ENCODE measurements around the gene ZNF362.
A peak's percentile ranks its signal among the peaks of the same experiment; 100 is the strongest.

The ZNF362 gene

GRCh38 chr1:33256471-33257206, at the start of gene ZNF362:
ZNF362 (plus strand) TSS chr1:33256492; CDS start chr1:33270575, 14,083 bp downstream.
- TF ChIP-seq CTCF (conservative IDR thresholded peaks at IDR 0.05; ENCODE audit: low read length) = peak; percentile 12; the same call in 1 of the 2 replicates
- DNase-seq (ENCODE audit: low read depth) = peak; percentile 72
- H3K4me3 ChIP-seq (ENCODE audit: low read length) = peak within 1 kb of the TSS; percentile 78

GRCh38 chr1:33211972-33212371, 44.3 kb upstream of the ZNF362 start:
- no peak for TF ChIP-seq CTCF (conservative IDR thresholded peaks at IDR 0.05; ENCODE audit: low read length)
- H3K4me3 ChIP-seq (ENCODE audit: low read length) = no peak overlapping the region
- DNase-seq (ENCODE audit: low read depth) = no peak

- no peak for DNase-seq (ENCODE audit: low read depth)
- no peak overlapping the region for H3K4me3 ChIP-seq (ENCODE audit: low read length)
- TF ChIP-seq CTCF (conservative IDR thresholded peaks at IDR 0.05; ENCODE audit: low read length) = no peak
Observed at GRCh38 chr1:33219886-33220661, 36.2 kb upstream of the ZNF362 start.

GRCh38 chr1:33220676-33221384, 35.5 kb upstream of the ZNF362 start:
- no peak for DNase-seq (ENCODE audit: low read depth)
- no peak for TF ChIP-seq CTCF (conservative IDR thresholded peaks at IDR 0.05; ENCODE audit: low read length)
- no peak overlapping the region for H3K4me3 ChIP-seq (ENCODE audit: low read length)

GRCh38 chr1:33221385-33221758, 34.9 kb upstream of the ZNF362 start:
- no peak overlapping the region for H3K4me3 ChIP-seq (ENCODE audit: low read length)
- TF ChIP-seq CTCF (conservative IDR thresholded peaks at IDR 0.05; ENCODE audit: low read length) = no peak
- DNase-seq (ENCODE audit: low read depth) = no peak

- no peak for DNase-seq (ENCODE audit: low read depth)
- TF ChIP-seq CTCF (conservative IDR thresholded peaks at IDR 0.05; ENCODE audit: low read length) = no peak
- no peak overlapping the region for H3K4me3 ChIP-seq (ENCODE audit: low read length)
Observed at GRCh38 chr1:33222381-33222780, 33.9 kb upstream of the ZNF362 start.

All from AG10803 (cell line).